Uterus (tissue), 4 donors: ENCODE data around the gene DHODH. TPM values are rescaled to one million over a fixed set of nuclear protein-coding genes. Genes with fewer than 3 reads are reported as not detected.
"Not testable (repeated sequence)": the region's sequence is repeated elsewhere in the genome, so short reads cannot be mapped to it uniquely, and the experiment has no call there.

Source experiments
- DNase-seq, 2 donors: peaks; one replicate each; pipeline ENCODE4 v3.0.0-alpha.2; 2019 to 2020
- H3K27ac ChIP-seq, 2 donors: fragments of 200-600 bp; sonication (generic); 1 replicate in 1 of 2; 2 replicates in 1 of 2; pipeline ENCODE4 v1.5.1; 2016 to 2018
- H3K27me3 ChIP-seq, 2 donors: fragments of 200-600 bp; sonication (generic); one replicate each; pipeline ENCODE4 v1.5.1; 2018 to 2019; ENCODE audit warnings: control low read depth in 1 of 2
- H3K36me3 ChIP-seq, 2 donors: fragments of 200-600 bp; sonication (generic); one replicate each; pipeline ENCODE4 v1.5.1; 2019; ENCODE audit warnings: control low read depth in 1 of 2
- H3K4me1 ChIP-seq, 2 donors: fragments of 200-600 bp; sonication (generic); one replicate each; pipeline ENCODE4 v1.5.1; 2018 to 2019; ENCODE audit warnings: control low read depth in 1 of 2
- H3K4me3 ChIP-seq, 2 donors: fragments of 200-600 bp; sonication (generic); 1 replicate in 1 of 2; 2 replicates in 1 of 2; pipeline ENCODE4 v1.5.1; 2018 to 2019; ENCODE audit warnings: mild to moderate bottlenecking in 1 of 2
- H3K9me3 ChIP-seq, 2 donors: fragments of 200-600 bp; sonication (generic); one replicate each; pipeline ENCODE4 v1.5.1; 2019; ENCODE audit warnings: control low read depth in 1 of 2
- POLR2A ChIP-seq, 2 donors: fragments of 450-650 bp; IDR thresholded peaks; one replicate each; pipeline ENCODE4 v1.6.1; 2016; ENCODE audit warnings: antibody characterized with exemption in 2 of 2, mild to moderate bottlenecking in 1 of 2, moderate library complexity in 1 of 2
- intact Hi-C: fragments of 100-400 bp; cut with DNase I; formaldehyde crosslinking; loops from one replicate; pipeline ENCODE4 v1.15.1; 2023; ENCODE audit warnings: low total_unique reads
- total RNA-seq, 4 donors: library from RNA; depleted of rRNA in 3 of 4; stranded (reverse); fragments of >200 nt in 3 of 4; gene quantifications; one replicate each; pipeline versions ENCODE4 v1.1.0 to v1.2.4, GENCODE V29; 2014 to 2023
- TF ChIP-seq, protein P1 (sequence below), 4 experiments: fragments of 200-600 bp in 2 of 4; fragments of 450-650 bp in 2 of 4; sonication (generic) in 2 of 4; IDR thresholded peaks; one replicate each; pipeline ENCODE4 v1.5.1; 2016 to 2019; ENCODE audit warnings: antibody characterized with exemption in 4 of 4, mild to moderate bottlenecking in 2 of 4, moderate library complexity in 1 of 4
- donor health status: DM: yes; HTN: yes; CAD: no.

DHODH gene
- total RNA-seq, 4 donors from 2014 or later, result 1.8 to 14.7 (median 7.1) TPM

DNA sequence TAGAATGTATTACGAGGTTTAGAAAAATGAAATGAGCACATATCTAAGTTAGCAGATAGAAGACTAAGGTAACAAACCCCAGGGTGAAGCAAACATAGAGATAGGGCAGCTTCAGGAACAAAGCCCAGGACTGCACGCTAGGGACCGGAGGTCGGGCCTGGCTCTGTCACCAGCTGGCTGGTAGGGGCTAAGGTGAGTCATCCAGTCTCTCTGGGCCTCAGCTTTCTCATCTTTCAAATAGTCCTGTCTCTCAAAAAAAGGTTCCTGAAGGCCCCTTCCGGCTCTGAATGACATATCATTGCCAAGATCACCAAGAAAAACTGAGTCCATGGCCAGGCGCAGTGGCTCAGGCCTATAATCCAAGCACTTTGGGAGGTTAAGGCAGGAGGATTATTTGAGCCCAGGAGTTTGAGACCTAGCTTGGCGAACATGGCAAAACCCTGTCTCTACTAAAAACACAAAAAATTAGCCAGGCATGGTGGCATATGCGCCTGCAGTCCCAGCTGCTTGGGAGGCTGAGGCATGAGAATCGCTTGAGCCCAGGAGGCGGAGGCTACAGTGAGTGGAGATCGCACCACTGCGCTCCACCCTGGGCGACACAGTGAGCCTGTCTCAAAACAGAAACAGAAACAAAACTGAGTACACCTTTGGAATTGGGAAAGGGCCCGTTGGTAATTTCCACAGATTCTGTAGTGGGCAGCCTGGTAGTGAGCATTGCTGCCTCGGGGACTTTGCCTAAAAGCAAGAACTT is 34.3 kb upstream of the DHODH start:
- intact Hi-C loops, result no loop called here
- TF ChIP-seq POLR2A (IDR thresholded peaks at IDR 0.05), result no peak
- TF ChIP-seq, protein P1, sequence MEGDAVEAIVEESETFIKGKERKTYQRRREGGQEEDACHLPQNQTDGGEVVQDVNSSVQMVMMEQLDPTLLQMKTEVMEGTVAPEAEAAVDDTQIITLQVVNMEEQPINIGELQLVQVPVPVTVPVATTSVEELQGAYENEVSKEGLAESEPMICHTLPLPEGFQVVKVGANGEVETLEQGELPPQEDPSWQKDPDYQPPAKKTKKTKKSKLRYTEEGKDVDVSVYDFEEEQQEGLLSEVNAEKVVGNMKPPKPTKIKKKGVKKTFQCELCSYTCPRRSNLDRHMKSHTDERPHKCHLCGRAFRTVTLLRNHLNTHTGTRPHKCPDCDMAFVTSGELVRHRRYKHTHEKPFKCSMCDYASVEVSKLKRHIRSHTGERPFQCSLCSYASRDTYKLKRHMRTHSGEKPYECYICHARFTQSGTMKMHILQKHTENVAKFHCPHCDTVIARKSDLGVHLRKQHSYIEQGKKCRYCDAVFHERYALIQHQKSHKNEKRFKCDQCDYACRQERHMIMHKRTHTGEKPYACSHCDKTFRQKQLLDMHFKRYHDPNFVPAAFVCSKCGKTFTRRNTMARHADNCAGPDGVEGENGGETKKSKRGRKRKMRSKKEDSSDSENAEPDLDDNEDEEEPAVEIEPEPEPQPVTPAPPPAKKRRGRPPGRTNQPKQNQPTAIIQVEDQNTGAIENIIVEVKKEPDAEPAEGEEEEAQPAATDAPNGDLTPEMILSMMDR (IDR thresholded peaks at IDR 0.05), result no peak

GRCh38 chr16:71985262-71985974 is 23.1 kb upstream of the DHODH start:
- no peaks in the 10 kb centered on the region for H3K27me3 ChIP-seq
- no peaks in the 10 kb centered on the region for H3K9me3 ChIP-seq
- no peak overlapping the region for H3K27ac ChIP-seq
- TF ChIP-seq POLR2A (IDR thresholded peaks at IDR 0.05), result no peak
- TF ChIP-seq, protein P1 (IDR thresholded peaks at IDR 0.05), result no peak
- H3K36me3 ChIP-seq, result no peaks in the 10 kb centered on the region
- no peak for DNase-seq
- H3K4me3 ChIP-seq, result no peak overlapping the region
- intact Hi-C loops, result no loop called here
- H3K4me1 ChIP-seq, result no peaks in the 10 kb centered on the region

More for the DNA sequence above, 34.3 kb upstream of the DHODH start:
- Histone ChIP-seq H3K27ac (no peak overlapping the region), H3K36me3 (no peaks in the 10 kb centered on the region), H3K27me3 (no peaks in the 10 kb centered on the region), H3K4me3 (no peak overlapping the region), H3K4me1 (no peaks in the 10 kb centered on the region), H3K9me3 (no peaks in the 10 kb centered on the region)
- DNase-seq, result no peak

DNA sequence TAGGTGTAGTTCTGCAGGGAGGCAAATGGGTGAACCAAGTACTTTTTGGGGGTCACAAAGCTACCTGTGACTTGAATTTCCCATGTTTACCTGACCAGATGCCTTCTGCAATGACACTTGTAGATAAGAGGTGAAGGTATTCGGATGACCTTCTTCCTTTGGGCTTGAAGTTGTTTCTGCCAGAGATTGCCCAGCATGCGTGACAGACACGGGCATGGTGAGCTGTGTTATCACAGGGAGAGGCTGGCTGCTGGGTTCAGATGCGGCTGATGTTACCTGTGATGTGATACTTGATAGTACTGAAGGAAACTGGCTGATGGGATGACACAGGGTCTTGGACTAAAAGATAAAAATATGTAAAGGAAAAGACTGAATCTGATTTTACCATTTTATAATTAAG is 22.4 kb upstream of the DHODH start:
- no peaks in the 10 kb centered on the region for H3K36me3 ChIP-seq
- no peak overlapping the region for H3K27ac ChIP-seq
- H3K4me1 ChIP-seq, result no peaks in the 10 kb centered on the region
- H3K9me3 ChIP-seq, result no peaks in the 10 kb centered on the region
- intact Hi-C loops, result no loop called here
- no peaks in the 10 kb centered on the region for H3K27me3 ChIP-seq
- TF ChIP-seq POLR2A (IDR thresholded peaks at IDR 0.05), result no peak
- TF ChIP-seq, protein P1 (IDR thresholded peaks at IDR 0.05), result no peak
- H3K4me3 ChIP-seq, result no peak overlapping the region
- DNase-seq, result no peak

GRCh38 chr16:71995038-71995437 is 13.5 kb upstream of the DHODH start:
- no peaks in the 10 kb centered on the region for H3K27me3 ChIP-seq
- no peak for TF ChIP-seq POLR2A (IDR thresholded peaks at IDR 0.05)
- TF ChIP-seq, protein P1 (IDR thresholded peaks at IDR 0.05), result no peak
- no peak overlapping the region for H3K27ac ChIP-seq
- no peak overlapping the region for H3K4me3 ChIP-seq
- H3K36me3 ChIP-seq, result no peaks in the 10 kb centered on the region
- no peaks in the 10 kb centered on the region for H3K4me1 ChIP-seq
- intact Hi-C loops, result no loop called here
- DNase-seq, result no peak
- H3K9me3 ChIP-seq, result no peaks in the 10 kb centered on the region

GRCh38 chr16:71997578-71997977 is 11.0 kb upstream of the DHODH start:
- H3K4me3 ChIP-seq, DNase-seq, H3K36me3 ChIP-seq, H3K9me3 ChIP-seq, intact Hi-C loops, H3K27ac ChIP-seq, H3K4me1 ChIP-seq, H3K27me3 ChIP-seq: not testable (repeated sequence)
